ENCODE measurements around the gene PRIM2.
"Not testable (repeated sequence)": the region's sequence is repeated elsewhere in the genome, so short reads cannot be mapped to it uniquely, and the experiment has no call there.

Gene PRIM2

GRCh38 chr6:57365076-57365583 is 47.7 kb downstream of the PRIM2 start:
- not testable (repeated sequence) for DNase-seq (ENCODE audit: low spot score)

- not testable (repeated sequence) for DNase-seq (ENCODE audit: low spot score)
Measured at GRCh38 chr6:57368965-57369731, 51.7 kb downstream of the PRIM2 start.

GRCh38 chr6:57371779-57372178 is 54.3 kb downstream of the PRIM2 start:
- not testable (repeated sequence) for DNase-seq (ENCODE audit: low spot score)

GRCh38 chr6:57374764-57375163 is 57.3 kb downstream of the PRIM2 start:
- not testable (repeated sequence) for DNase-seq (ENCODE audit: low spot score)

GRCh38 chr6:57376083-57376482 is 58.7 kb downstream of the PRIM2 start:
- DNase-seq (ENCODE audit: low spot score) = not testable (repeated sequence)

GRCh38 chr6:57389038-57389592 is 71.7 kb downstream of the PRIM2 start:
- DNase-seq (ENCODE audit: low spot score) = not testable (repeated sequence)

- not testable (repeated sequence) for DNase-seq (ENCODE audit: low spot score)
Measured at GRCh38 chr6:57390818-57391217, 73.4 kb downstream of the PRIM2 start.

- not testable (repeated sequence) for DNase-seq (ENCODE audit: low spot score)
Measured at GRCh38 chr6:57392047-57392446, 74.6 kb downstream of the PRIM2 start.

- DNase-seq (ENCODE audit: low spot score) = not testable (repeated sequence)
Measured at GRCh38 chr6:57419341-57419740, 101.9 kb downstream of the PRIM2 start.

- no peak for DNase-seq (ENCODE audit: low spot score)
Measured at GRCh38 chr6:57421503-57421902, 104.1 kb downstream of the PRIM2 start.

GRCh38 chr6:57423468-57423867 is 106.0 kb downstream of the PRIM2 start:
- no peak for DNase-seq (ENCODE audit: low spot score)

GRCh38 chr6:57431742-57432141 is 114.3 kb downstream of the PRIM2 start:
- DNase-seq (ENCODE audit: low spot score) = not testable (repeated sequence)

- no peak for DNase-seq (ENCODE audit: low spot score)
Measured at GRCh38 chr6:57432157-57432556, 114.7 kb downstream of the PRIM2 start.

GRCh38 chr6:57432919-57433684 is 115.7 kb downstream of the PRIM2 start:
- no peak for DNase-seq (ENCODE audit: low spot score)

- DNase-seq (ENCODE audit: low spot score) = not testable (repeated sequence)
Measured at GRCh38 chr6:57433790-57434189, 116.4 kb downstream of the PRIM2 start.

- no peak for DNase-seq (ENCODE audit: low spot score)
Measured at GRCh38 chr6:57434944-57435343, 117.5 kb downstream of the PRIM2 start.

- no peak for DNase-seq (ENCODE audit: low spot score)
Measured at GRCh38 chr6:57435475-57436160, 118.2 kb downstream of the PRIM2 start.

- DNase-seq (ENCODE audit: low spot score) = not testable (repeated sequence)
Measured at GRCh38 chr6:57440735-57441134, 123.3 kb downstream of the PRIM2 start.

GRCh38 chr6:57442133-57442532 is 124.7 kb downstream of the PRIM2 start:
- not testable (repeated sequence) for DNase-seq (ENCODE audit: low spot score)

GRCh38 chr6:57443181-57443580 is 125.8 kb downstream of the PRIM2 start:
- not testable (repeated sequence) for DNase-seq (ENCODE audit: low spot score)

GRCh38 chr6:57444787-57445186 is 127.4 kb downstream of the PRIM2 start:
- not testable (repeated sequence) for DNase-seq (ENCODE audit: low spot score)

GRCh38 chr6:57445379-57445778 is 127.9 kb downstream of the PRIM2 start:
- DNase-seq (ENCODE audit: low spot score) = not testable (repeated sequence)
